DOHH2 (cell line): Measurements from ENCODE around the gene NEK11.
"Not testable (repeated sequence)": the region's sequence is repeated elsewhere in the genome, so short reads cannot be mapped to it uniquely, and the experiment has no call there.

ENCODE experiments used
- EZH2phosphoT487 ChIP-seq: fragments of 200-600 bp; sonication (generic); IDR thresholded peaks from 2 replicates; pipeline ENCODE4 v1.6.1; 2017; ENCODE audit warnings: borderline replicate concordance, mild to moderate bottlenecking, antibody characterized with exemption, low read length, moderate library complexity, mixed read lengths
- TF ChIP-seq, protein P1 (sequence below): fragments of 200-600 bp; sonication (generic); IDR thresholded peaks from one replicate; pipeline ENCODE4 v1.5.1; 2014; ENCODE audit warnings: antibody characterized with exemption, mild to moderate bottlenecking, low read depth, low read length; ENCODE audit not compliant: poor library complexity, severe bottlenecking

DNA sequence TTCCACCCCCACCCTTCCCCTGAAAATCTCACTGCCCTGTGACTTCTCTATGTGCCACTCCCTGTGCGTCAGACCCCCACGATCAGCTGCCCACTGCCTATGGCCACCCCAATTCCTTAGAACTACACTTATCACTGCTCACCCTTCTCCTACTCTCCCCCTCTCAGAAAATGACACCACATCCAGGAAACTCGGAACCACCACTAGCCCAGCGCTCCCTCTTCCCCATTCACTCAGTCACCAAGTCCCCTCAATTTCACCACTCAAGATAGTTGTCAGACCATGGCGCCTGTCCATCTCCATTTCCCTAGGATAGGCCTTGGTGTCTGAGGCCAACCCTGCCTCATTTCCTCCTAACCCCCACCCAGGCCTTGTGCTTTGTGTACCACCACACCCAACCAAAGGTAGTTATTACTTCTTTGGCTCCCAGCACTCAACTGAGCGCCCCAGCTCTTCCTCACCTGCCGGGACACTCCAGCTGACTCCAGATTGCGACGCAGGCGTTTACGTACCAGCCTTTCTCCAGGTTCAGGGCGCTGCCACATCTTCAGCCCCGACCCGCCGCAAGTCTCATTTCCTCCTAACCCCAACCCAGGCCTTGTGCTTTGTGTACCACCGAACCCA is 354.3 kb downstream of the NEK11 start:
- TF ChIP-seq, protein P1, sequence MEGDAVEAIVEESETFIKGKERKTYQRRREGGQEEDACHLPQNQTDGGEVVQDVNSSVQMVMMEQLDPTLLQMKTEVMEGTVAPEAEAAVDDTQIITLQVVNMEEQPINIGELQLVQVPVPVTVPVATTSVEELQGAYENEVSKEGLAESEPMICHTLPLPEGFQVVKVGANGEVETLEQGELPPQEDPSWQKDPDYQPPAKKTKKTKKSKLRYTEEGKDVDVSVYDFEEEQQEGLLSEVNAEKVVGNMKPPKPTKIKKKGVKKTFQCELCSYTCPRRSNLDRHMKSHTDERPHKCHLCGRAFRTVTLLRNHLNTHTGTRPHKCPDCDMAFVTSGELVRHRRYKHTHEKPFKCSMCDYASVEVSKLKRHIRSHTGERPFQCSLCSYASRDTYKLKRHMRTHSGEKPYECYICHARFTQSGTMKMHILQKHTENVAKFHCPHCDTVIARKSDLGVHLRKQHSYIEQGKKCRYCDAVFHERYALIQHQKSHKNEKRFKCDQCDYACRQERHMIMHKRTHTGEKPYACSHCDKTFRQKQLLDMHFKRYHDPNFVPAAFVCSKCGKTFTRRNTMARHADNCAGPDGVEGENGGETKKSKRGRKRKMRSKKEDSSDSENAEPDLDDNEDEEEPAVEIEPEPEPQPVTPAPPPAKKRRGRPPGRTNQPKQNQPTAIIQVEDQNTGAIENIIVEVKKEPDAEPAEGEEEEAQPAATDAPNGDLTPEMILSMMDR = not testable (repeated sequence)
- TF ChIP-seq EZH2phosphoT487 = not testable (repeated sequence)
